Measurements from ENCODE around the gene AGMO. TPM values are rescaled to one million over a fixed set of nuclear protein-coding genes. Genes with fewer than 3 reads are reported as not detected.

The AGMO gene
- total and polyA plus RNA-seq, 2 experiments from 2014 or later = 0.42 to 0.55 TPM

DNA sequence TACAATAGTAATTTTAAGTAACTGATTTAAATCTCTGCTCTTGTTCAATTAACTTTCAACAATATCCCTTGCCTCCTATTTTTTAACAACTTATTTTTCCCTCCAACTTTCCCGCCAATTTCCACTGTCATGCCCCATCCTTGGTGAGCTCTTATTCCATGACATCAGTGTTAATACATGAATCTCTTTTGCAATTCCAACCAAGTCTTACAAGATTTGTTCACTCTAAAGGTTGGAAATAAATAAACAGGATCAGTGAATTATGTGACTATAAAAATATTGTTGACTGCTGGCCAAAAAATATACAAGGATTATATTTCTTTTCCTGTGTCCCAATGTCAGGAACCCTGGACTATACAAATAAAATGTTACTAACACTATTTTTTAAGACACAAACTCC lies 21.0 kb upstream of the AGMO start:
- H3K27me3 Mint-ChIP-seq (ENCODE audit: insufficient read depth, low read depth, poor library complexity) = no peaks in the 10 kb centered on the region
- H3K9me3 Mint-ChIP-seq = peaks cover 30% of the 10 kb centered on the region
- peaks cover 4% of the 10 kb centered on the region; the same call in 1 of the 2 replicates for H3K36me3 ChIP-seq (ENCODE audit: insufficient read depth)
- H3K4me3 ChIP-seq = no peak overlapping the region
- no peak overlapping the region for H3K27ac ChIP-seq (ENCODE audit: low read depth)
- H2AFZ ChIP-seq = no peak overlapping the region
- H4K20me1 ChIP-seq (replicated peaks; ENCODE audit: insufficient read depth) = no peaks in the 10 kb centered on the region
- no peak for ATAC-seq
- no peaks in the 10 kb centered on the region for H3F3A ChIP-seq (replicated peaks; ENCODE audit: low read depth)
- no peak overlapping the region for H3K27ac Mint-ChIP-seq
- no peak overlapping the region for H3K4me3 Mint-ChIP-seq
- TF ChIP-seq ZNF114 (CRISPR knock-in tag; IDR thresholded peaks at IDR 0.05) = no peak
- TF ChIP-seq, protein P1, sequence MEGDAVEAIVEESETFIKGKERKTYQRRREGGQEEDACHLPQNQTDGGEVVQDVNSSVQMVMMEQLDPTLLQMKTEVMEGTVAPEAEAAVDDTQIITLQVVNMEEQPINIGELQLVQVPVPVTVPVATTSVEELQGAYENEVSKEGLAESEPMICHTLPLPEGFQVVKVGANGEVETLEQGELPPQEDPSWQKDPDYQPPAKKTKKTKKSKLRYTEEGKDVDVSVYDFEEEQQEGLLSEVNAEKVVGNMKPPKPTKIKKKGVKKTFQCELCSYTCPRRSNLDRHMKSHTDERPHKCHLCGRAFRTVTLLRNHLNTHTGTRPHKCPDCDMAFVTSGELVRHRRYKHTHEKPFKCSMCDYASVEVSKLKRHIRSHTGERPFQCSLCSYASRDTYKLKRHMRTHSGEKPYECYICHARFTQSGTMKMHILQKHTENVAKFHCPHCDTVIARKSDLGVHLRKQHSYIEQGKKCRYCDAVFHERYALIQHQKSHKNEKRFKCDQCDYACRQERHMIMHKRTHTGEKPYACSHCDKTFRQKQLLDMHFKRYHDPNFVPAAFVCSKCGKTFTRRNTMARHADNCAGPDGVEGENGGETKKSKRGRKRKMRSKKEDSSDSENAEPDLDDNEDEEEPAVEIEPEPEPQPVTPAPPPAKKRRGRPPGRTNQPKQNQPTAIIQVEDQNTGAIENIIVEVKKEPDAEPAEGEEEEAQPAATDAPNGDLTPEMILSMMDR (conservative IDR thresholded peaks at IDR 0.05; ENCODE audit: low read depth in 2 of 2) = no peak
- TF ChIP-seq NANOG (IDR thresholded peaks at IDR 0.05; ENCODE audit: borderline replicate concordance) = no peak
- TF ChIP-seq EZH2phosphoT487 (IDR thresholded peaks at IDR 0.05; ENCODE audit: unreplicated experiment) = no peak
- no peak for TF ChIP-seq STAT1 (IDR thresholded peaks at IDR 0.05; ENCODE audit: unreplicated experiment)
- TF ChIP-seq POLR2AphosphoS5 (IDR thresholded peaks at IDR 0.05; ENCODE audit: low read depth) = no peak
- TF ChIP-seq ZNF331 (CRISPR knock-in tag; IDR thresholded peaks at IDR 0.05; ENCODE audit: low read depth) = no peak
- no peak for TF ChIP-seq CREB1 (CRISPR knock-in tag; IDR thresholded peaks at IDR 0.05; ENCODE audit: low read depth)
- TF ChIP-seq JUNB (IDR thresholded peaks at IDR 0.05; ENCODE audit: unreplicated experiment) = no peak
- TF ChIP-seq, protein P2, sequence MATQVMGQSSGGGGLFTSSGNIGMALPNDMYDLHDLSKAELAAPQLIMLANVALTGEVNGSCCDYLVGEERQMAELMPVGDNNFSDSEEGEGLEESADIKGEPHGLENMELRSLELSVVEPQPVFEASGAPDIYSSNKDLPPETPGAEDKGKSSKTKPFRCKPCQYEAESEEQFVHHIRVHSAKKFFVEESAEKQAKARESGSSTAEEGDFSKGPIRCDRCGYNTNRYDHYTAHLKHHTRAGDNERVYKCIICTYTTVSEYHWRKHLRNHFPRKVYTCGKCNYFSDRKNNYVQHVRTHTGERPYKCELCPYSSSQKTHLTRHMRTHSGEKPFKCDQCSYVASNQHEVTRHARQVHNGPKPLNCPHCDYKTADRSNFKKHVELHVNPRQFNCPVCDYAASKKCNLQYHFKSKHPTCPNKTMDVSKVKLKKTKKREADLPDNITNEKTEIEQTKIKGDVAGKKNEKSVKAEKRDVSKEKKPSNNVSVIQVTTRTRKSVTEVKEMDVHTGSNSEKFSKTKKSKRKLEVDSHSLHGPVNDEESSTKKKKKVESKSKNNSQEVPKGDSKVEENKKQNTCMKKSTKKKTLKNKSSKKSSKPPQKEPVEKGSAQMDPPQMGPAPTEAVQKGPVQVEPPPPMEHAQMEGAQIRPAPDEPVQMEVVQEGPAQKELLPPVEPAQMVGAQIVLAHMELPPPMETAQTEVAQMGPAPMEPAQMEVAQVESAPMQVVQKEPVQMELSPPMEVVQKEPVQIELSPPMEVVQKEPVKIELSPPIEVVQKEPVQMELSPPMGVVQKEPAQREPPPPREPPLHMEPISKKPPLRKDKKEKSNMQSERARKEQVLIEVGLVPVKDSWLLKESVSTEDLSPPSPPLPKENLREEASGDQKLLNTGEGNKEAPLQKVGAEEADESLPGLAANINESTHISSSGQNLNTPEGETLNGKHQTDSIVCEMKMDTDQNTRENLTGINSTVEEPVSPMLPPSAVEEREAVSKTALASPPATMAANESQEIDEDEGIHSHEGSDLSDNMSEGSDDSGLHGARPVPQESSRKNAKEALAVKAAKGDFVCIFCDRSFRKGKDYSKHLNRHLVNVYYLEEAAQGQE (IDR thresholded peaks at IDR 0.05; ENCODE audit: unreplicated experiment) = no peak
- no peak for TF ChIP-seq EZH2 (IDR thresholded peaks at IDR 0.05; ENCODE audit: low read depth, unreplicated experiment)
- H3K4me2 ChIP-seq = no peak overlapping the region
- no peaks in the 10 kb centered on the region for H3K79me2 ChIP-seq (replicated peaks; ENCODE audit: insufficient read depth)
- no peaks in the 10 kb centered on the region for H3K4me1 Mint-ChIP-seq
- peaks cover 15% of the 10 kb centered on the region; the same call in 2 of the 3 replicates for H3K36me3 Mint-ChIP-seq (ENCODE audit: low read depth)
- no peaks in the 10 kb centered on the region for H3K27me3 ChIP-seq (ENCODE audit: insufficient read depth)
- DNase-seq (ENCODE audit: low spot score) = no peak
- H3K4me1 ChIP-seq (ENCODE audit: insufficient read depth) = no peaks in the 10 kb centered on the region
- H3K9me2 ChIP-seq (ENCODE audit: insufficient read depth) = no peaks in the 10 kb centered on the region
